MV-4-11 (cell line): ENCODE data around the gene NET1.
"Not testable (repeated sequence)": the region's sequence is repeated elsewhere in the genome, so short reads cannot be mapped to it uniquely, and the experiment has no call there.

Experiments used
- DNase-seq: peaks from one replicate; lab custom pipeline; 2025; lab: John Stamatoyannopoulos, UW

NET1 gene

DNA sequence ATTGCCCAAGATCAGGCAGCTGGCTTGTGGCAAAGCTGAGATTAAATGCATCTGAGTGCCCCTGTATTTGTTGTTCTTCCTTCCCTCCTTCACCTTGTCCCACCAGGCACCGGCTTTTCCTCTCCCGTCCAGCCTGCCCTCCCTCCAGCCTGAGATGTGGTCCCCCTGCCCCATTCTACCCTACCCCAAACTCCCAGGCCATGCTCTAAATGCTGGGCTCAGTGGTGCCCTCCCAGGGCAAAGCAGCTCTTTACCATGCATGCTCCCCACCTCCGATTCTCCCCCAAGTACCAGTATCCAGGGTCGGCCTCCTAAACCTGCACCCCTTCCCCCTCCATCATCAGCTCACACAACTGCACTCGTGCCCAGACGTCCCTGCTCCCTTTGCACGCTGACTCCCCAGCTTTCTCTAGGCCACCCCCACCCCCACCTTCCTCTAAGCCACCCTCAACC is 50.5 kb downstream of the NET1 start:
- DNase-seq, result no peak

DNA sequence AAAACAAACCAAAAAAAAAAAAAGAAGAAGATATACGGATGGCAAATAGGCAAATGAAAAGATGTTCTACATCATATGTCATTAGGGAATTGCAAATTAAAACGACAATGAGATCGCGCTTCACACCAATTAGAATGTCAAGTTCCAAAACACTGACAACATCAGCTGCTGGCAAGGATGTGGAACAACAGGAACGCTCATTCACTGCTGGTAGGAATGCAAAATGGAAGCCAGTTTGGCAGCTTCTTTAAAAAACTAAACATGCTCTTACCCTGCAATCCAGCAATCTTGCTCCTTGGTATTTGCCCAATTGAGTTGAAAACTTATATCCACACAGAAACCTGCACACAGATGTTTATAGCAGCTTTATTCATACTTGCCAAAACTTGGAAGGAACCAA is 52.2 kb downstream of the NET1 start:
- DNase-seq, result no peak

DNA sequence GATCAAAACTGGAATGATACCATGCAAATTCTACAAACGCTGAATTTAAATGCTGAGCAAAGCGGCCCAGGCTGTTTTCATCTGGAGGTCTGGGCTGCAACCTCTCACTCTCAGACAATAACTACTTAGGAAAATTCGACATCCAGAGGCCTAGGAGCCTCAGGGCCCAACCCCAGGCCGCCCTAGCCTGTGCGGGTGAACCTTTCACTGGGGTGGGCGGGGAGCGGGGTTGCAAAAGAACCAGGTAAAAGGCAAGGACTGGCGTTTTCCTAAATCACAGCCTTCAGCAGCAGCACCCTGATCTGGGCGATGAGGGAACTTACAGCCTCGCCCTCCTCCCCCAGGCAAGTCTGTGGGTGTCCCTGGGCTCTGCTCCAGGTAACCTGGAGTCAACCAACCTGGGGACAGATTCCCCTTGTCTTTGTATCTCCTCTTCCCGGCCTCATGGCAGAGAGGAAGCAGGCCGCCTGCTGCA is 53.7 kb downstream of the NET1 start:
- no peak for DNase-seq

DNA sequence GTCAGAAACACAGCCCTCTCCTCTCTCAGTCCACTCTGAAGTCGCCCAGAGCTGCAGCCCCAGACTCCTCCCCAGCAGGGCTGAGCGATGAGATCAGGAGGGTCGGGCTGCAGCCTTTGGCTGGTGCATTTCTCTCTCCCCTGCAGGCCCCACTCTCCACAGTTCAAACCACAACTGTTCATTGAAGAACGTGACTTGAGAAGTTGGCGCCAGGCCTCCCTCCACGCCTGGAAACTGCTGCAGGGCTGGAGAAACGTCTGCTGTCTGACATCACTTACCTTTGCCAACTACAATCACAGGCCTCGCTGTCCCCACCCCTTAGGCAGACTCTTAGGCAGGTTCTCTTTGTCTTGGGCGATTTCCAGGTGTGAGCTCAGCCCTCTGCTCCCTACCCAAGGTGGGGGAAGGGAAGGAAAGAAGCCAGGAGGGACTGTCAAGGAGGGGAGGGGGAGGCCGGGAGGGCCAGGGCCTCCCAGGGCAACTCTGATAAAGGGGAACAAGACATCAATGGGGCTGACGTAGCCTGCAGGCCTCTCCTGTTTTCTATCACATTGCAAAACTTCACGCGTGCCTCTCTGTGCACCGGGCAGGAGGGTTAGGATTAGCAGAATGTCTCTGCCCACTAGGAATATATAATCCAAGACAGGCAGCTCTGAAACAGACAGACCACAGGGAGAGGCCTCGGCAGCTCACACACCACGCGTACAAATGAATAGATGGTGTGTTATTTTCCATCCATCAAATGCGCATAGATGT is 54.3 kb downstream of the NET1 start:
- no peak for DNase-seq

DNA sequence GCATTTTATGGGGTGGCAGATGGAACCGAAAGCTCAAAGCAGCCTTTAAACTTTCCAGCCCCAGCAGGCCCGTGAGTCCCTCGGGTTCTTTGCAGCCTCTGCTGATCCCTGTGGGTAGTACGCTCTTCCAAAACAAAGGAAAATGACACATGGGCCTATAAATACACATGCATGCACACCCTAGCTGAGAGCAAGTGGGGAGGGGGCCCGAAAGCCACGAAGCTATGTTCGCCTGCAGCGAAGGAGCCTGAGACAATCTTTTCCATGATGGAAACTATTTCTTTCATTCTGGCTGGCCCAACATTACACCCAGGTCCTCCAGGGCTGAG is 54.8 kb downstream of the NET1 start:
- no peak for DNase-seq

DNA sequence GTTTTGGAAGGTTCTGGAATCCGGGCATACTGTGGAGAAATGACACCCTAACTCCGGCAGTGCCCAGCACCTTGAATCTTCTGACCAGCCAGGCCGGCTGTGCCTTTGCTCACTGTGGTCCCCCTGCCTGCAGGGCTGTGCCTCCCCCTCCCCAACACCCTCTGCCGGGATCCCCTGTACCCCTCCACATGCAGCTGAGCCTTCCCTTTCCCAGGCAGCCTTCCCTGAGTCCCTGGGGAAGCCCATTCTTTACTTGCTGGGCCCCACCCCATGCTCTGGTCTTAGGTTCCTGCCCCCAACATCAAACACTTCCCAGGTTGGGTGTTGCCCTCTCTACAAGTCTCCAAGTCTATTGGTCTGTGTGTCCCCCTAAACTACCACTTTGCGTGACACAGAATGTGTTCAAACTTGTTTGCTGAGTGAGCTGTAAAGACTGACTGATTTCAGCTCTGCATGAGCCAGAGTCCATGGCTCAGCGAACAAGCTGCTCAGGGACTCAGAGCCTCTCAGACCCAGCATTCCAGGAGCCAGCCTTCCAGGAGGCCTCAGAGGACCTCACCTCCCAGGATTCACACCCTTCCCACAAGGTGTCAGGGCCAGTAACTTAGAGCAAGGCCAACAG is 55.4 kb downstream of the NET1 start:
- DNase-seq, result no peak

DNA sequence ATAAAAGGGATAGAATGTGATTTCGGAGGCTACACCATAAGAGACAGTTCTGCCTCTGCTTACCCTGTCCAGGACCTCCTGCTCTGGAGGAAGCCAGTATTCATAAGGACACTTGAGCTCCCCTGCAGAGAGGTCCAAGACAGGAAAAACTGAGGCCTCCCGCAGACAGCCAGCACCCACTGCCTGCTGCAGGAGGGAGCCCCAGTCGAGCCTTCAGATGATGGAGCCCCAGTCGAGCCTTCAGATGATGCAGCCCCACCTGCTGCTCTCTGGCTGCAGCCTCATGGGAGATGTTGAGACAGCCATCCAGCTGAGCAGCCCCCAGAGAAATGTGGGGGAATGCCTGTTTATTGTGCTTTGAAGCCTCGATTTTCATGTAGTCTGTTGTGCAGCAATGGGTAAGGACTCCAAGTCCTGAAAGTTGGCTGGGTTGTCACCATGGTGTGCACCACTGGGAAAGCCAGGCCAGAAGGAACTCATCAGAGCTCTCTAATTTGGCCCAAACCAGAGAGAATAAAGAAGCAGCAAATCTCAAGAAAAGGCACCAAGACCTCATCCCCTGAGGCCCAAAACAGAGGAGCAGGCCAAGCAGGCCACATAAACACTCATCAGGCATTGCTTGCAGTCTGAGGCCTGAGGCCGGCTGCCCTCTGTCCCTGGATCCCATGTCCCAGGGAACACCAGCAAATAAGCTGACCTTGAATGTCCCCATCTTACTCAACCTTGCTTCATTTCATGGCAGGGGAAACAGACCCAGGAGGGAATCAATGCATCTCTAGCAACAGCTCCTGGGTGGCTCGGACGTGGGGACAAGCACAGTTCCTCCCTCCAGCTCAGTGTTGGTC is 56.1 kb downstream of the NET1 start:
- no peak for DNase-seq

DNA sequence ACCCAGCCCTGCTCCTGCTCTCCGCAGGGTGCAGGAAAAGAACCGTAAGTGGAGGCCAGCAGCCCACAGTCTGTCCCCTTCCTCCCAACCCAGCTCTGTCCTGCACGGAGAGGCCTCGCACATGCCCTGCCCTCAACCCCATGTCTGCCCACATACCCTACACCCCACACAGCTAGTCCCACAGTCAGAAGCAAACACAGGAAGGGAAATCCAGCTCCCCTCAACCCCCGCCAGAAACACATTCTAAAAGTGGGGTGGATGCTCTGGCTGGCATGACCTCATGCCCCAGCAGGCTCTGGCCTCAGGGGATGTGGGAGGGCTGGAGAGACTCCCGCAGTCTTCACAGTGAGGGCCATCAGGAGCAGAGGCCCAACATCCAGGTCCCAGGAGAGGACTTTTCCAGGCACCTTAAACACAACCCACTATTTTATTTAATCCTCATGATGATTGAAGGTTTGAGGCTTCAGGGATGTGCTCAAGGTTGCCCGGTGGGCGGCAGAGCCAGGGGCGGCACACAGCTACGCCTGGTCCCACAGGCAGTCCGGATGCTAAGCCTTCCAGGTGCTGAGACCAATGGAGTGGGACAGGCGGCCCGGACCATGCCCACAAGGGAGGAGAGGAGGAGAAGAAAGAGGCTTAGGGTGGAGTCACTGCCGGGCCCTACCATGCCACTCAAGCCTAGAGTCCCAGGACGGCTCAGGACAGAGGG is 57.1 kb downstream of the NET1 start:
- DNase-seq, result no peak

DNA sequence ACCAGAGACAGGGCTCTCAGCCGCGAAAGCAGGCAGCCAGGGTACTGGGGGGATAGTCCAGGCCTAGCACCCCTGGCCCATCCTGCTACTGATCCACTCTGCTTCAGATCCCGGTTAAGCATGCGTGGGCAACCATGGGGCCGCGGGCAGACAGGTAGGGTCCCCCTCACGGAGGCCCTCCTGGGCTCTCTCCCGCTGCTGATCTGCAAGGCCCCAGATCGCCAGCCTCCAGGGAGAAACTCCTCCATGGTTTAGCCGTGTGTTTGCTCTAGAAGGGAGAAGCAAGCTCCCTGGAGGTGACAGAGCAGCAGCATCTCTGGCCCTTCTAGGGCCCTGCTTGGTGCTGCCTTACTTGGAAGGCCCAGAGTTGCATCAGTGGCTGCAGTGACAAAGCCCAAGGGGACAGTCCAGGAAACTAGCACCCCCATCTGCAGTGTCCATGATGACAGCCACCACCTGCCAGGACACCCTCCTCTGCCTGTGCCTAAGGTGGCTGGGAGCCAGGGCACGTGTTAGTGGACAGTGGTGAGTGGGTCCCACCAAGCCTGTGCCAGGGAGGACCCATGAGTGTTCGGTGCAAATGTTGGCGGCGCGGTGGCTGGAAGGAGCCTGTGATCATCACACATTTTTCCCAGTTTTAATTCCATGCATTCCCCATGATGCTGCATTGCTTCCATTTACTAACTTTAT is 57.9 kb downstream of the NET1 start:
- DNase-seq, result no peak

DNA sequence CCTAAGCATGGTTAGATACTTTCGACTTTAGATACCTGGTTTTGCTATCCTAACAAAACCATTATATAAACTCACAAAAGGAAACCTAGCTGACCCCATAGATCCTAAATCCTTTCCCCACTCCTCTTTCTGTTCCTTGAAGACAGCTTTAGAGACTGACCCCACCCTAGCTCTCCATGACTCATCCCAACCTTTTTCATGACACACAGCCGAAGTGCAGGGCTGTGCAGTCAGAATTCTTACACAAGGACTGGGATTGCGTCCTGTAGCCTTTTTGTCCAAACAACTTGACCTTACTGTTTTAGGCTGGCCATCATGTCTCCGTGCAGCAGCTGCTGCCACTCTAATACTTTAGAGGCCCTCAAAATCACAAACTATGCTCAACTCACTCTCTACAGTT is 62.3 kb downstream of the NET1 start:
- not testable (repeated sequence) for DNase-seq

DNA sequence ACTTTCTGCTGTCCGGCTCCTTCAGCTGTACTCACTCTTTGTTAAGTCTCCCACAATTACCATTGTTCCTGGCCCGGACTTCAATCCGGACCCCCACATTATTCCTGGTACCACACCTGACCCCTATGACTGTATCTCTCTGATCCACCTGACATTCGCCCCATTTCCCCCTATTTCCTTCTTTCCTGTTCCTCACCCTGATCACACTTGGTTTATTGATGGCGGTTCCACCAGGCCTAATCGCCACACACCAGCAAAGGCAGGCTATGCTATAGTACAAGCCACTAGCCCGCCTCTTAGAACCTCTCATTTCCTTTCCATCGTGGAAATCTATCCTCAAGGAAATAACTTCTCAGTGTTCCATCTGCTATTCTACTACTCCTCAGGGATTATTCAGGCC is 62.7 kb downstream of the NET1 start:
- not testable (repeated sequence) for DNase-seq

DNA sequence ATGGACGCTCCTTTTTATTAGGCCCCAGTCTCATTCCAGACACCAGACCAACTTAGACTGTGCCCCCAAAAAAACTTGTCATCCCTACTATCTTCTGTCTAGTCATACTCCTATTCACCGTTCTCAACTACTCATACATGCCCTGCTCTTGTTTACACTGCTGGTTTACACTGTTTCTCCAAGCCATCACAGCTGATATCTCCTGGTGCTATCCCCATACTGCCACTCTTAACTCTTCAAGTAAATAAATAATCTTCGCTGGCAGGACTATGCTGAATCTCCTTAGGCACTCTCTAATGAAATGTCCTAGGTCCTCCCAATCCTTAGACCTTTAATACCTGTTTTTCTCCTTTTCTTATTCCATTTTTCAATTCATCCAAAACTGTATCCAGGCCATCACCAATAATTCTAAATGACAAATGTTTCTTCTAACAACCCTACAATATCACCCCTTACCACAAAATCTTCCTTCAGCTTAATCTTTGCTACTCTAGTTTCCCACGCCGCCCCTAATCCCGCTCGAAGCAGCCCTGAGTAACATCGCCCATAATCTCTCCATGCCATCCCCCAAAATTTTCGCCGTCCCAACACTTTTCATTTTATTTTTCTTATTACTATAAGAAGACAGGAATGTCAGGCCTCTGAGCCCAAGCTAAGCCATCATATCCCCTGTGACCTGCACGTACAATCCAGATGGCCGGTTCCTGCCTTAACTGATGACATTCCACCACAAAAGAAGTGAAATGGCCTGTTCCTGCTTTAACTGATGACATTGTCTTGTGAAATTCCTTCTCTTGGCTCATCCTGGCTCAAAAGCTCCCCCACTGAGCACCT is 63.8 kb downstream of the NET1 start:
- DNase-seq, result not testable (repeated sequence)

DNA sequence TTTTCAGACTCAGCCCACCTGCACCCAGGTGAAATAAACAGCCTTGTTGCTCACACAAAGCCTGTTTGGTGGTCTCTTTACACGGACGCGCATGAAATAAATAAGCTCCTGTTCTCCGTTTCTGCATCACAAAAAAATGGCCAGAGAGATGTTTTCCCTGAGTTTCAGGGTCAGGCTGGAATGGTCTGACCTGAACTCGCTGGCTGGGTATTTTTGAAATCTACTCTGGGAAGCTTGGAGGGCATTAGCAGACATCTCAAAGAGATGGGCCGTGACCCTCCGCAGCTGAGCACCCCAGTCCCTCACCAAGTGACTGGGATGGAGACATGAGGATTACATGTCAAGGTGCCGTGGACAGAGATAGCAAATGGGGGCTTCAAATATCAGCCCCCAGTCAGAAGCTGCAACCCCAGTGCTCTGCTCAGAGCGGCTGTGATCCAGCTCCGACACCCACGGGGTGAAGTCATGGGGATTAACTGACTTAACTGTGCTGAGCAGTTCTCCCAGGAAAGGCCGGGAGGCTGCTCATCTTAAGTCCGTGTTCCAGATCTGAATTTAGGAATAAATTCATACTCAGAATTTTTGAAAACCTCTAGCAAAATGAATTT is 64.7 kb downstream of the NET1 start:
- no peak for DNase-seq

DNA sequence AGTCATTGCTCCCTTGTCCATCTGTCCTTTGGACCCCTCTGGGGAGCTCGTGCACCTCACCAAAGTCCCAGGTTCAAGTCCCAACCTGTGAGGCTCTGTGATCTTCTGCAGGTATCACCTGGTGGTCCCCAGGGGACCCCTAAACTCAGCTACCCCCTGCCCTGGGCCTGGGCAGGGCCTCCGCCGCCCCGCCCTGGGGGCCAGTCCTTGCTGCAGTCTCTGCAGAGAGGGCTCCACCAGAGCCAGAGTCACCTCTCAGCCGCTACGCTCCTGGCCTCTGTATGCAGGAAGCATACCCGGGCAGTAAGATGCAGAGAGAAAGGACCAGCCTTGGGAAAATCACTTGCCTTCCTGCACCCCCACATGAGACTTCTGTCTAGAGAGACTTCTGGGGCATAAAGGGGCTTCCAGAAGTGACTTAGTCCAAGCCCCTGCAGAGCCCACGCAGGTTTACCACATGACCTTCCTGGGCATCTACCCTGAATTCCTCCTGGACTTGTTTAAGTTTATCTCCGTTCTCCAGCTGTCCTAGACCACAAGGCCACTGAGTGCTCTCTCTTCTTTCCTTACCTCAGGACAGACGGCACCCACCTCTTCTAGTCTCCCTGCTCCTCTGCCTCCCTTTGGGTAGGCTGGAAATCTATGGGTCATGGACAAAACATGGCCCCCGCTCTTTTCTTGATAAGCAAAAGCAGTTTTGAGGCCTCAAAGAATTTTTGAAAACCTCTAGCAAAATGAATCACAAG is 65.8 kb downstream of the NET1 start:
- no peak for DNase-seq

DNA sequence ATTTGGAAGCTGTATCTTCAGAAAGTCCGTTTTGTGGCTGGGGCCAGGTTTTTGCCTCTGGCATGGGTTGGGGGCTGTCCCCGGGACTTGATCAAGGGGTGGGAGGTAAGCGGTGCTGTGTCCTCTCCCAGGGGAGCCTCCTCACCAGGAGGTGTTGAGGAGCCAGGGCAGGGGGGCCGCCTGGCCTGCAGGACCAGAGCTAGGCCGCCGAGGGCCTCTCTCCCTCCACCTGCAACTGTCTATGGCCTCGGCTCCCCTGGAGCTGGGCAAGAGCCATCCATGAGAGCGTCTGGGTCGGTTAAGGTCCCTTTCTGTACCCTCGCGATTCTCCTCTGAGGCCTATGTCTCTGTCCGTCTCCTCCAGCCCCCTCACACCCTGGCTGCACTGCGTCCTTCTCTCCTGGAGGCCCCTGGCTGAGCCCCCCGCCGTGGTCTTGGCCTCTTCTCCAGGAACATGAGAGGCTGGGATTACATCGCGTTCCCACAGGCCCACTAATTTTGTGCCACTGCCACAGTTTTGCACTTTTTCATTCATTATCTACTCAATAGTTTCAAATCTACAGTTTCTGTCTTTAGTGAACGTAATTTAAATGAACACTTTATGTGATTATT is 66.4 kb downstream of the NET1 start:
- no peak for DNase-seq

DNA sequence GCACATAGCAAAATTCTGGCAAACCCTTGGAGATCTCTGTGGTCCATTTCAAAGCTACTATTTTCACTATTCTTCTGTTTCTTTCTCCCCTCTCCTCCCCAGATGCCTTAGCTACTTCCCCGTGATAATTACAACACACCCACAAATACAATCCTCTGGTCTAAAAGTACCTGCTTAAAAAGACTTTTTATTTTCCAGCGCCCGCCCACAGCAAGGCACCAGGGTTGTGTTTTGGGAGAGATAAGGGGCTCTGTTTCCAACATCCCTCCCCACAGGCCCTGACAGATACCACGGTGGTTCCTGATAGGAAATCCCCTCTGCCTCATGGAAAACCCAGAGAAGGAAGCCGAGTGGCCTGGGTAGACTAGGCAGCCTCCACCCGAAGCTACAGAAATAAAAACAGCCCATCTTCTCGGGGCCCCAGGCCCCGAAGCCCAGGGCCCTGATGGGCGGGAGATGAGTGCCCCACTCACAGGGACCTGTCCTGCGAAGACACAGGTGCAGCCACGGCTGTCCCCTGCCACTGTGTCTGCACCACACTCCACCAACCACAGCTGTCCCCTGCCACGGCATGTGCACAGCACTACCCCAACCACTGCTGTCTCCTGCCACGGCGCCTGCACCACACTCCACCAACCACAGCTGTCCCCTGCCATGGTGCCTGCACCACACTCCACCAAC is 67.3 kb downstream of the NET1 start:
- DNase-seq, result no peak

DNA sequence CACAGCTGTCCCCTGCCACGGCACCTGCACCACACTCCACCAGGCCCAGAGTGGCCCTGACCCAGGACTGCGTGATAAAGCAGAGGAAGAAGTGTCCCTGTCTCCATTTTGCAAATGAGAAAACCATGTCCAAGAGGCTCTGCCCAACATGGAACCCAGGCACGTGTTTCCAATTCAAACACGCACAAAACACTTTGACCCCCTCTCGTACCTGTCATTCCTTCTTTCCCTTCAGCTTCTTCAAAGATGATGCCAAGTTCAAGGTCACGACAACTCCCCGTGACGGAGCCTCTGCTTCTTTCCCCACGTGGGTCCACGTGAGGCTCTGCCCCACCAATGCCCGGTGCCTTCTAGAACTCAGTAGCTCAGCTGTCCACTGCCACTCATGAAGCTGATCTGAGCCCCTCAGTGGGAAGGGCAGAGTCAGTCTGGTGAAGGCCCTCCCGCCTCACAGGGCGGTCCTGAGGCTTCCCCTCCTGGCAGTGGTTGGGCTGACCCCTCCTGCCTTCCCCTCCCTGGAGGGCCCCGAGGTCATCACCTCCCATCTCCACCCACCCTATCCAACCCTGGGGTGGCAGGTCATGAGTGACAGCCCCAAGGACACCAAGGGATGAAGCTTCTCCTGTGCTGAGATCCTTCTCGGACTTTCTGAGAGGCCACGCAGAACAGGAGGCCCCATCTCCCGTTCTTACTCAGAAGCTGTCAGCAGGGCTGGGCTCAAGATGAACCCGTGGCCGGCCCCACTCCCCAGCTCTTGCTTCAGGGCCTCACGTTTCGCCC is 68.0 kb downstream of the NET1 start:
- DNase-seq, result no peak

DNA sequence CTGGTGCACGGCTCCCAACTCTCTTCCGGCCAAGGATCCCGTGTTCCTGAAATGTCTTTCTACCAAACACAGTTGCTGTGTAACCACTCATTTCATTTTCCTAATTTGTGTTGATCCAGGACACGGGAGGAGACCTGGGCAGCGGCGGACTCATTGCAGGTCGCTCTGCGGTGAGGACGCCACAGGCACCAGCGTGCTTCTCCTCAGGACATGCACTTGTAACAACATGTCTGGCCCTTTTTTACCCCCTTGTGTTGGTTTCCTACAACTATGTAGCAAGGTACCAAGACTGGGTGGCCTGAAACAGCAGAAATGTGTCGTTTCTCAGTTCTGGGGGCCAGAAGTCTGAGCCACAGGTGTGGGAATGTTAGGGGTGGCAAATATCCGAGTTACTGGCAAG is 68.8 kb downstream of the NET1 start:
- no peak for DNase-seq
